HG03103 (cell line): Measurements from ENCODE around the gene MRAS.

ENCODE experiments used
- ATAC-seq: cut with Tn5 transposase; IDR thresholded peaks from one replicate; pipeline ENCODE4 v1.9.1; 2021; ENCODE audit warnings: low read depth; ENCODE audit not compliant: unreplicated experiment

Gene MRAS

DNA sequence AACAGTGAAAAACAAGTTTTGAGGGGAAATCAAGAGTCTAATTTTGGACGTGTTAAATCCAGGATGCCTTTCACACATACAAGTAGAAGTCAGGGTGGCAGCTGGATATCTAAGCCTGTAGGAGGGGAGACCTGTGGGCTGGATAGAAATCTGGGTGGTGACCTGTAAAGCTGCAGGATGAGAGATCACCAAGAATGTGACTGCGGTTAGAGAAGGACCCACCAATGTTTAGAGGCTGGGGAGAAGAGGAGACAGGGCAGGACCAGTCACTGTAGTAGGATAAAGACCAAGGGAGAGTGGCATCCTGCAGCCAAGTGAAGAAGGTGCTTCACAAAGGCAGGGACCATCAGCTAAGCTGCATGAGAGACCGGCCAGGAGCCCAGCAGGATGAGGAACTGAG lies 36.2 kb downstream of the MRAS start:
- ATAC-seq, result no peak

DNA sequence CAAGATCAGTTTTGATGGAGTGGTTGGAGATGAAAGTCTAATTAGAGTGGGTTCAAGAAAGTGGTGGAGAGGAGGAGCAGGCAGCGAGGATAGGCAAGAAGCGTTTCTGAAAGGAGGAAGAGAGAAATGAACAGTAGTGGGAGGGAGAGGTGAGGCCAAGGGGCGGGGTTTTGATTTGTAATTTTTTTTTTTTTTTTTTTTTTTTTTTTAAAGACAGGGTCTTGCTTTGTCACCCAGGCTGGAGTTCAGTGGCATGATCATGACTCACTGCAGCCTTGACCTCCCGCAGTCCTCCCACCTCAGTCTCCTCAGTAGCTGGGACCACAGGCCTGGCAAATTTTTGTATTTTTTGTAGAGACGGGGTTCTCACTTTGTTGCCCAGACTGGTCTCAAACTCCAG lies 36.6 kb downstream of the MRAS start:
- ATAC-seq, result no peak

DNA sequence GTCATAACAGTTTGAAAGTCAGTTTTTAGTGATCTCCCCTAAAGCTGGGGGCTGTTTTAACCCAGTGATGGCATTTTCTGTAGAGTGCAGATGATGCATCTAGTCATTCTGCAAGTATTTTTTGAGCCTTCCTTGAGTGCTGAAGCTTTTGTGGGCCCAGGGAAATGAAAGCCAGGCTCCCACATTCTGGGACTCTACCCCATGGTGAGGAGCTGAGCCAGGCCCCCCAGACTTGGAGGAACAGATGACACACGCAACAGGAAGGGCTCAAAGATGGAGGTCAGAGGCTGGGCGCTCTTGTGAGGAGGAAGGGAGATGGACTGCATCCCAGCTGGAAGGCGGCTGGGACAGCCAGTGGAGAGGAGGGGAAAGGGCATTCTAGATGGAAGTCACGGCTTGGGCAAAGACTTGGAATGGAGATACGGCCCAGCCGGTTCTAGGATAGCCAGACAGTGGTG lies 40.8 kb downstream of the MRAS start:
- no peak for ATAC-seq

DNA sequence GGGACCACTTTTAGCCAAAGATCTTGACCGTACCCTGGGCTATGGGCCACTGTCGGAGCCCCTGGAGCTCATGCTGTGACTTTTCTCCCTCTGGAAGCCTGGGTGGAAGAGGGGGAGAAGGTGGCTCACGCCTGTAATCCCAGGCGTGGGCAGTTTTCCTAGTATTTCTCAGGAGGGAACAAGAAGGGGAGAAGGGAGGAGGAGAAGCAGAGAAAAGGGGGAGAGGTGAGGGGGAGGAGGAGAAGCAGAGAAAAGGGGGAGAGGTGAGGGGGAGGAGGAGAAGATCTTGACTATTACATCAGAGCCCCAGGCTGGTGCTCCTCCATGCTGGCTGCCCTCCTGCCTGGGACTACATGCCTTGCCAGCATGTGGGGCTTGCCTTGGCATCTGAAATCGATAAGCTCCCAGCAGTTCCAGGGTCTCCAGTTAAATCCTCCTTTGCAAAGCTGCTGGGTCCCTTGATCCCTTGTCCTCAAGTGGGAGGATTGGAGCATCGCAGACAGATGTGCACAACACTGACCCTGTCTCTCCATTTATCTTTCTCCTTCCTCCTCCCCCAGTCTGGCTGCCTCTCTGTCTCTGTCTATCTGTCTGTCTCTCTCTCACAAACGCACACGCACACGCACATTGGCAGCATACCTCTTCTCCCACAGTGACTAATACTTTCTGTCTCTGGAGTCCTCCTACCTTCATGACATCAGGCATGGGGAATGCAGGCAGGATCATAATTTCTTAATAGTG lies 41.6 kb downstream of the MRAS start:
- no peak for ATAC-seq

GRCh38 chr3:138390582-138390932 lies 42.2 kb downstream of the MRAS start:
- no peak for ATAC-seq

DNA sequence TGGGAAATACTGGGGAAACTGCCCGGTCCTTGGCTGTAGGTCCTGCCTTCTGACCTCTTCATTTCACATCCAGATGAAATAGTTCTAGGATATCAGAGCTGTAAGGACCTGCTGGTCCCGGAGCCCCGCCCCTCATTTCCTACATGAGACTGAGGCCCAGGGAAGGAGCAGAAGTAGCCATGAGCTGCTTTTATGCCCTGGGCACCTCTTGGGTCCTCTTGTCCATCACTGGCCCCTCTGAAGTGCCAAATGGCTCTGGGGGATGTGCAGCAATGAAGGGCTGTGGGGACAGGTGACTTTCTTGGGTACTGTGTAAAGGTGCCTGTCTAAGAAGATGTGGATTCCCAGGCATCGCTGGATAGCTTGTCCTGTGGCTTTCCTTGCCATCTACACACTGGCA lies 45.8 kb downstream of the MRAS start:
- no peak for ATAC-seq

GRCh38 chr3:138394686-138395085 lies 46.3 kb downstream of the MRAS start:
- no peak for ATAC-seq

DNA sequence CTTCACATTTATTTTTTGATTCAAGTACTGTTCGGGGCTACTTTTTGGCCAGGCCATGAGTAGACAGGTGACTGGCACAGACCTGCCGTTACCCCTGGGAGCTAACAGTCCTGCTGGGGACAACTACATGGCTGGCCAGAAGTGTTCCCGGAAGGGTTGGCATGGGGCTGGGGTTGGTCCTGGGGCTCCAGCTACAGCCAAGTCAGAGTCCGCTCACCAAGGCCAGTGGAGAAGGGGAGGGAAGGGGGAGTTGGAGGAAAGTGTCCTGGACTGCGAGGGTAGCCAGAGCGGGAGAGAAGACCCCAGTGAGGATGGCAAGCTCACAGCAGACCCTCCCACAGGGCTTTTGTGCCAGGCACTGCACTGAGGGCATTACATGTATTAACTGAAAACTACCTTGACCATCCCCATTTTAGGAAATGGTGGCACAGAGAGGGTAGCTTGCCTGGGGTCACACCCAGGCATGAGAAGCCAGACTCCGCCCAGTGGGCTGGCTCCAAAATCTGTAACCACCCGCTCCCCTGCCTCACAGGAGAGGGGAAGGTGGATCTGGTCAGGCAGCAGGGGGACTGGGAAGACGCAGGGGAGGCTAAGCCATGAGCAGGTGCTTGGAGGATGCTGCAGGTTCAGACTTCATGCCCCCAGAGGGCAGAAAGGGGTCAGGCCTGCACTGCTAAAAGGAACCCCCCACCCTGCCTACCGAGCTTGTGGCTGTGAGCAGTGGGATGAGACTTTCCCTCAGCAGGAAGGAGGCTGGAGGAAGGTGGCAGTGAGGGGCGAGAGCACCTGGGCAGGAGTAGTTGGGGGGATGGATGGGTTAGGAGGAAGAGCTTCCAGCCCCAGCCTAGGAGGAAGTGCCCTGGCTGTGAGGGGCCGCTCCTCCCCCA lies 47.7 kb downstream of the MRAS start:
- ATAC-seq, result no peak

DNA sequence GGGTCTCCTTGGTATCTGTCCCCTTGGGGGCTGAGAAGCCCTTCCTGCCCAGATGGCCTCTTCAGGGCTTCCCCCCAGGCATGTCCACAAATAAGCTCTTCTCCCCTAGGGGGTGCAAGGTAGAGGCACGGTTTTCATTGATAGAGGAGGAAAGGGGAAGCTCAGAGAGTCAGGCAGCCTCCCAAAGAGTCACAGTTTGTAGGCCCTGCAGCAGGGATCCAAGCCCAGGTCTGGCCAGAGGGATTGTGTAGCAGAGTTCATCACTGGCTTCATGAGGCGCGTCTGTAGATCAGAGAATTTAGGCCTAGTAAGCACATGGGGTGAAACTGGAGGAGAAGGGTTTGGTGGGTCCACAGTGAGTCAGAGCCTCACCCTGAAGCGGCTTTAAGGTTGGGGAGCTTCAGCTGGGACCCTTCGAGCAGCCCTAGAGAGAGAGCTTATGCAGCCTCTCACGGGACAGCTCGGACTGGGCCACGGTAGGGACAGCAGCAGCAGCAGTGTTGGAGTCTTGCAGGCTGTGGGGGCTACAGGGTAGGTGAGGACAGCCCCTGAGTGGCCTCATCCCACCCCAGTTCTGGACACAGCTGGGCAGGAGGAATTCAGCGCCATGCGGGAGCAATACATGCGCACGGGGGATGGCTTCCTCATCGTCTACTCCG lies 48.5 kb downstream of the MRAS start:
- ATAC-seq, result no peak

DNA sequence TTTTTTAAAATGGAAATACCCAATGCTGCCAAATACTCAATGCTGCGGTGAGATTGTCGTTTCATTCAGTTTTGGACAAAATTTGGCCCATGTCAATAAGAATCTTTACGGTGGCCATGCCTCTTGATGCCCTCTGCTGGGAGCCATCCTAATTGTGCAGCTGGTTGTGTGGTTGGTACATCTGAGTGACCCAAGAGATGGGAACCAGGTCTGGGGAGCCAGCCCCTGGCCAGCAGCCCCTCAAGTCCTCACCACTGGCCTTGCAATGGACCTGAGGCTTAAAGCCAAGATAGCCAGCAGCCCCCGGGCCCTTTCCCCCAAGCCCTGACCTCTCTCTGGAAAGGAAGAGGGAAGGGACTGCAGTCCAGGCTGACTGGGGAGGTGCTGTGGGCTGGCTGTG lies 49.6 kb downstream of the MRAS start:
- ATAC-seq, result no peak

- ATAC-seq, result no peak
These were observed 50.6 kb downstream of the MRAS start for GRCh38 chr3:138398791-138399575.

DNA sequence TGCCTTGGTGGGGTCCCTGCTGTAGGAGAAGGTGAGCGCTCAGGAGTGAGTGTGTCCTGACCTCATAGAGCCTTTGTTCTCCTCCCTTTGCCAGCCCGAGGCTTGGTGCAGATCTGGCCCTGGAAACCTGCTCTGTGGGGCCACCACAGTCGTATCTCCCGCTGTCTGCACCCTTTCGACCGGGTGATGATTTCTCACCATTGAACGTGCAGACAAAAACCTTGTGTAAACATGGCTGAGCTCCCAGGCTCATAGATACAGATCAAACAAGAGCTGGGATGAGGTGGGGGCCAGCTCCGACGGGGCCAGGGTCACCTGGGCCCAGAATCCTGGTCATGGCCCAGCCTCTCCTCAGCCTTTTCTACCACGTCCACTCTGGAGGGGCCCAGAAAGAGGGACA lies 51.4 kb downstream of the MRAS start:
- no peak for ATAC-seq

DNA sequence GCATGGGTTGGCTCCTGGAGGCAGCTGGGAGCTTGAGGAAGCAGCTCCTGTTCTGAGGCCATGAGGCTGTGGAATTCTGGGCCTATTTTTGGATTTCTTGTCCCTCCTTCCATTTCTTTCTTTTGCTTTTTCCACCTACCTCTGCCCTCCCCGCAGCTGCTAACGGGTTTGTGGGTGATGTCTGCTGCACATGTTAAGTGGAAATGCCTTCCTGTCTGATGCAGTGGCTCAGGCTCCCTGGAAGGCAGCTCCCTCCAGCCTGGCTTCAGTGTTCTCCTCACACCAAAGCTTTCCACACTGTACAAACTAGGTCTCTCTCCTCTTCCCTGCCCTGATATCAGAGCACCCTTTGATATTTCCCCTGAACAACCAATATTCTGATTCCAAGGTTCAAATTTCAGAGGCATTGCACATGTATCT lies 52.3 kb downstream of the MRAS start:
- no peak for ATAC-seq

DNA sequence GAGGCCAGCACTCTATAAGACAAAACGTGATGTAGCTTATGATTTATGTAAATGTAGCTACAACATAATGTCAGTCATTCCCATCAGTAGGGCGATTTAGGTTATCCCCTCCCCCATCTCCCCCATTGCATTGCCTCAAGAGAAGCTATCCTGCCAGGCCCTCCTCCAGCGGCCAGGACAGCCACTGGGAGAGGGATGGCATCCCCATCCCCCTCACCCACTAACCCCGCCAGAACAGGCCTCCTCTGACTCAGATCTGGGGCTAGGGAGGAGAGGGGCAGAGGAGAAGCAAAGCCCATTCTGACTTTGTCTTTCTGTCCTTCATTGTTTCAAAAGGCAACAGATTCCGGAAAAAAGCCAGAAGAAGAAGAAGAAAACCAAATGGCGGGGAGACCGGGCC lies 53.5 kb downstream of the MRAS start:
- ATAC-seq, result no peak

DNA sequence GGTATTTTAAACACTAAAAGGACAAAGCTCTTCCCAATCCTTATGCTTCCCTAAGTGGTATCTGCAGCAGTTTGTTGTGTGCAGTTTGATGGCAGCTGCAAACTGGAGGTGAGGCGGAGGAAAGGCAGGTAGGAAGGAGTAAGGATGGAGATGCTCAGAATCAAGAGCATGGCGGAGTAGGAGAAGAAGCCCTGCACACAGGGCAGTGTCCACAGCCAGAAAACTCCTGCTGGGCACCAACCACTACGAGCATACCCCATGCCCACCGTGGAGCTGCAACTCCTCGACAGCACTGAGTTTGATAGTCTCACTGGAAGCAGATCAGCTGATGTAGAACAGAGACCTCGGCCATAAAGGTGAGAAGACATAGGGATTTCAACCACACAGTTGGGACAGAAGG lies 55.7 kb downstream of the MRAS start:
- no peak for ATAC-seq

- no peak for ATAC-seq
These were observed 56.6 kb downstream of the MRAS start for GRCh38 chr3:138405001-138405400.

DNA sequence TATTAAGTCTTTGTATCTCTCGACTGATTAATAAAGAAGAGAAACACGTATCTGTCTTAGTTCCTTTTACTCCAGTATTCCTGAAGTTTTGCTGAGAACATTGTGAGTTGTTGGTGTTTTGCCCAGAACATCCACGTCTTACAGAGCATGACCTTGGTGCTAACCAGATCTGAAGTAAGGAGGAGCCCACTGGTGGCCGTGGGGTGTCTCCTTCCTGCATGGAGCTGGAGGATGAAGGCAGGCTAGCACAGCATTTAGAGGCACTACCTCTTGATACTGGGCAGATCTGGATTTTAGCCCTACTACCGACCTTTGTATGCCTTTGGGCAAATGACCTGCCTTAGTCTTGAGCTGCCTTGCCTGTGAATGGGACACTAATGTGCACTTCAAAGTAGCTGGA lies 57.1 kb downstream of the MRAS start:
- no peak for ATAC-seq

- no peak for ATAC-seq
These were observed 58.2 kb downstream of the MRAS start for GRCh38 chr3:138406606-138407005.

- no peak for ATAC-seq
These were observed 59.0 kb downstream of the MRAS start for GRCh38 chr3:138407236-138407907.
